Measurements from ENCODE around the gene HNRNPAB. TPM values are rescaled to one million over a fixed set of nuclear protein-coding genes. Genes with fewer than 3 reads are reported as not detected.

Gene HNRNPAB
- total and polyA plus RNA-seq, 2 donors (not counting 3 experiments of a cell fraction or from before 2014, with no cell fraction given): 207 to 309 TPM

DNA sequence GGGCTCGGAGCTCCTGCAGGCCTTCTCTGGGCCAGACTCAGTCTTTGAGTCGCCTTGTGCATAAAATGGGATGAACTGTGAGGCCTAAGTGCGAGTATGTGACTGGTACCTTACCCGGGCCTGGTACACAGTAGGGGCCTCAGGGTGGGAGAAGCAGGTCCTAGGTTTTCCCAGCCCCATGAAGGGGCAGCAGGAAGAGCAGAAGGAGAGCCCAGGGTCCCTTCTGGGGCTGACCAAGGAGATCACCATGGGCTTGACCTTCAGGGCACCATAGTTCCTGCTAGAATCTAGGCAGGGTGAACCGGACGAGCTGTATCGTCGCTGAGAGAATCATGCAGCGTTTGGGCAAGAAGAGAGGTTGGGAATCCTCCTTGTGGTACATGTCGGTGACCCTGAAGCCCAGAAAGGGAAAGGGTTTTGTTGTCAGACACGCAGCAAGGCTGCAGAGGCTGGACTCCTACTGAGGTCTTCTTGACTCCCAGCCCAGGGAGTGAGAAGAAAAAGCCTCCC, 28.6 kb downstream of the HNRNPAB start:
- intact Hi-C loops (cut with micrococcal nuclease): loop anchor here (2.0 kb wide), 1 partner anchor 28 kb away; the partner anchor contains the start of gene HNRNPAB

More for the DNA sequence above, 28.6 kb downstream of the HNRNPAB start:
- no peaks in the 10 kb centered on the region for H3K9me3 ChIP-seq (replicated peaks; ENCODE audit: control insufficient read depth, insufficient read depth, low read length)
- dilution Hi-C loops (cut with MboI; ENCODE audit: extremely low pct_ligation_motif_present, low sequenced_read_pairs): no loop called here
- peaks cover 8 to 11% of the 10 kb centered on the region in 2 experiments for H3K36me3 ChIP-seq (ENCODE audit: control insufficient read depth in 2 of 2, extremely low read depth in 1 of 2, insufficient read depth in 2 of 2, low read length in 2 of 2)
- peak overlapping the region; percentile 82 for H3K9ac ChIP-seq (replicated peaks; ENCODE audit: extremely low read depth, insufficient read depth, low read length)
- peak overlapping the region in 2 of 3 experiments; percentile 65 to 90 for H3K4me3 ChIP-seq (replicated peaks in 1 of 3; ENCODE audit: insufficient read depth in 1 of 3, low read depth in 1 of 3, low read length in 3 of 3)
- H4K20me1 ChIP-seq (replicated peaks; ENCODE audit: control insufficient read depth, extremely low read depth, insufficient read depth, low read length): no peaks in the 10 kb centered on the region
- TF ChIP-seq GATA2 (IDR thresholded peaks at IDR 0.05; ENCODE audit: insufficient read depth, insufficient read length, low read depth, low read length) (no peak), MYC (IDR thresholded peaks at IDR 0.05; ENCODE audit: low read depth, low read length) (no peak), FOS (IDR thresholded peaks at IDR 0.05; ENCODE audit: borderline replicate concordance, insufficient read depth, low read length) (no peak), EZH2 (IDR thresholded peaks at IDR 0.05; ENCODE audit: borderline replicate concordance, low read depth, low read length, severe bottlenecking) (no peak), POLR2A (IDR thresholded peaks at IDR 0.05; ENCODE audit: low read depth, low read length) (no peak), JUN (IDR thresholded peaks at IDR 0.05; ENCODE audit: borderline replicate concordance, insufficient read depth, insufficient read length, low read depth) (no peak), POLR2AphosphoS5 (IDR thresholded peaks at IDR 0.05; ENCODE audit: insufficient read depth, low read depth, low read length) (no peak)
- TF ChIP-seq, protein P1, sequence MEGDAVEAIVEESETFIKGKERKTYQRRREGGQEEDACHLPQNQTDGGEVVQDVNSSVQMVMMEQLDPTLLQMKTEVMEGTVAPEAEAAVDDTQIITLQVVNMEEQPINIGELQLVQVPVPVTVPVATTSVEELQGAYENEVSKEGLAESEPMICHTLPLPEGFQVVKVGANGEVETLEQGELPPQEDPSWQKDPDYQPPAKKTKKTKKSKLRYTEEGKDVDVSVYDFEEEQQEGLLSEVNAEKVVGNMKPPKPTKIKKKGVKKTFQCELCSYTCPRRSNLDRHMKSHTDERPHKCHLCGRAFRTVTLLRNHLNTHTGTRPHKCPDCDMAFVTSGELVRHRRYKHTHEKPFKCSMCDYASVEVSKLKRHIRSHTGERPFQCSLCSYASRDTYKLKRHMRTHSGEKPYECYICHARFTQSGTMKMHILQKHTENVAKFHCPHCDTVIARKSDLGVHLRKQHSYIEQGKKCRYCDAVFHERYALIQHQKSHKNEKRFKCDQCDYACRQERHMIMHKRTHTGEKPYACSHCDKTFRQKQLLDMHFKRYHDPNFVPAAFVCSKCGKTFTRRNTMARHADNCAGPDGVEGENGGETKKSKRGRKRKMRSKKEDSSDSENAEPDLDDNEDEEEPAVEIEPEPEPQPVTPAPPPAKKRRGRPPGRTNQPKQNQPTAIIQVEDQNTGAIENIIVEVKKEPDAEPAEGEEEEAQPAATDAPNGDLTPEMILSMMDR (IDR thresholded peaks at IDR 0.05; ENCODE audit: extremely low read depth in 1 of 2, insufficient read depth in 1 of 2, low read depth in 1 of 2, low read length in 2 of 2): no peak
- TF ChIP-seq, protein P2, sequence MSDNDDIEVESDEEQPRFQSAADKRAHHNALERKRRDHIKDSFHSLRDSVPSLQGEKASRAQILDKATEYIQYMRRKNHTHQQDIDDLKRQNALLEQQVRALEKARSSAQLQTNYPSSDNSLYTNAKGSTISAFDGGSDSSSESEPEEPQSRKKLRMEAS (IDR thresholded peaks at IDR 0.05; ENCODE audit: insufficient read depth, insufficient read length): no peak
- no peaks in the 10 kb centered on the region for H3K27me3 ChIP-seq (ENCODE audit: control insufficient read depth in 2 of 2, insufficient read depth in 2 of 2, low read length in 2 of 2)
- ChIA-PET POLR2A (no interaction called here), CTCF (no interaction called here)
- peak overlapping the region; percentile 35 for H3K4me2 ChIP-seq (ENCODE audit: insufficient read depth, low read length)
- BruUV-seq (replicated peaks): no TSS peak
- peaks cover 33% of the 10 kb centered on the region for H3K79me2 ChIP-seq (ENCODE audit: control insufficient read depth, insufficient read depth, low read length)
- H3K4me1 ChIP-seq (ENCODE audit: control insufficient read depth, extremely low read depth, insufficient read depth, low read length): peaks cover 16% of the 10 kb centered on the region
- DNase-seq (ENCODE audit: low read depth, low spot score): no peak
- peak overlapping the region; percentile 81 for H2AFZ ChIP-seq (ENCODE audit: low read depth, low read length)
- FAIRE-seq: peak; percentile 8
- H3K27ac ChIP-seq (ENCODE audit: insufficient read depth, low read depth, low read length): no peak overlapping the region
- no peaks in the 10 kb centered on the region for H3K9me1 ChIP-seq (replicated peaks; ENCODE audit: control insufficient read depth, extremely low read depth, insufficient read depth, low read length)
